Measurements from ENCODE around the gene WDR27.
"Not testable (repeated sequence)": the region's sequence is repeated elsewhere in the genome, so short reads cannot be mapped to it uniquely, and the experiment has no call there.

Gene WDR27

DNA sequence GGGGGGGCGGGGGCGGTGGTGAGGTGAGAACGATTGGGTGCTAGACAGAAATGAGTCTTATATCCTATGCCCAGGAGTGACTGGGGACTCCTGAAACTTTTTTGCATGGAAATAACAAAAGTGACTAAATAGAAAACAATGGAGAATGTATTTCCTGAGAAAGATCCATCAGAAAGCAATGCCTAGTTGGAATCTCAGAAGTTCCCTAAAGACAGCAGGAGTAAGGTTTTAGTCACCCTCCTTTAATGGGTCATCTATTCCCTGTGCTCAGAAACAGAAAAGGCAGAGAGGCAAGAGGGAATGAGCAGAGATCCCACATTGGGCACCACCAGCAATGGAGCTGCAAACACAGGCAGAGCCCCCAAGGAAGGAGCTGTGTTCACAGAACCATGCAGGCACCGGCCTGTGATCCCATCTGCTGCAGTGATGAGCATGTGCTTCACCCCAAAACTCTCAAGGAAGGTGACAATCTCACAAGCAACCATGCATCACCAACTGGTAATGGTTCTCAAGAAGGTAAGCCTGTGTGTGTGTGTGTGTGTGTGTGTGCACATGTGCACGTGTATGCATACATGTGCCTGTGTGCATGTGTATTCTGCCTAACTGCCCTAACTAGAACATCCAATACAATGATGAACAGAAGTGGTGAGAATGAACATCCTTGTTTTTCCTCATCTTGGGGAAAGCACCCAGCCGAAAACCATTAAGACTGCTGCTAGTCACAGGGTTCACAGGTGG is 168.4 kb downstream of the WDR27 start:
- no peak for DNase-seq (ENCODE audit: low spot score)
- FAIRE-seq, result no peak

DNA sequence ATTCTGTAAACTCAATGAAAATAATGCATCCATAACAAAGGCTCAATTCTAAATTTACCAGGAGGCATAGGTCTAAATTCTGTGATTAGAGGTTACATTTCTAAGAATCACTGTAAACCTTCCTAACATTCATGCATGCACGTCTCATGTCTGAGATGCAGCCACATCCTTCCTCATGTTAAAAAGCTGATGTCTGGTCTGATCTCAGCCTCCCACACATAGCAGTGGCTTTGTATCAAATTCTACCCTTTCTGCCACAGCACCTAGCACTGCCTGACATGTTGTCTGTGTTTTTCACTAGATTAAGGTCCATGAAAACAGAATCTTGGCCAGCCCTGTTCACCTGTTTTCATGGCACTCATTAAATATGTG is 171.1 kb downstream of the WDR27 start:
- no peak for FAIRE-seq
- no peak for DNase-seq (ENCODE audit: low spot score)

DNA sequence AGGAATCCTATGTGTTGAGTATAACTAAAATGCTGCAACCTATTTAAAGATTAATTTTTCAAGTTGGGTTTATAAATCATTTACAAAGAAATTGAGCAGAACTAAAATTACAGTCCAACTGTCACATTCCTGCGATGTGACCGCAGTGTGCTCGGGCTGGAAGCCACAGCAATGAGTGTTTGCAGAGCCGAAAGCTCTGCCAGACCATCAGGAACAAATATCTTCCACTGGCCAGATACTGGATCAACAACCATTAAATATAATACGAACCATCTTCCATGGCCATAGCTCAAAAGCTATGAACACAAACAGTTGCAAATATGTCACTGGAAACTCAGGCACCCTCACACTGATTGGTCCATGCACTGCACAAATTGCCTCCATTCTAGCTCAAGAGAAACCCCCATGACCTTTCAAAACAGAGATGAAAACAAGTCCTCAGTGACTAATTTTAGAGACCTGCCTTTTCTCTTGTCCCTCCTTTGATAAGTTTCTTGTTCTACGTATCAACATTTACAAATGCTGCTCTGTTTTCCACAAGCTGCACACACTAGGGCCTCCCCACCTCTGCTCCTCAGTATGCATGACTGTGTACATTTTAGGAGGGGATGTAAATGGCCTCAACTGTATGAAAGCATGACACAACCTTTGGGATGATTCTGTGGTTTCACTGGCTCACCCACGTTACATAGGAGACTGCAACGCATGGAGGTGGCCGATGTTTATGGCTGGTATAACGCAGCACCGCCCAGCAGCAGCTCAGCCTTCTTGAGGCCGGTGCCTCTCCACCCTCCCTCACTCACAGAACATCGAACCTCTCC is 171.7 kb downstream of the WDR27 start:
- FAIRE-seq (no peak), DNase-seq (ENCODE audit: low spot score) (no peak)

DNA sequence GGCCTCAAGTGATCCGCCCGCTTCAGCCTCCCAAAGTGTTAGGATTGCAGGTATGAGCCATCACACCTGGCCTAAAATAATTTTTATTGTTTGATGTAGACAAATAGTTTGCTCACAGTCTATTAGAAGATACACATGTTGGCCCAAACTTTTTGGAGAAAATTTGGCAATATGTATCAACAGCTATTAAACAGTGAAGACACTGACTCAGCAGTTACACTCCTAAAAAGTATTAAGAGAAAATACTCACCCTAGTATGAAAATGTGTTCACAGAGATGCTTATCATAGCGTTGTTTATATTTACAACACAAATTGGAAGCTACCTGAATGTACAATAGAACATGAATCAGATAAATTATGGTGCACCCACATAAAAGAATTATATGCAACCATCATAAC is 173.1 kb downstream of the WDR27 start:
- DNase-seq (ENCODE audit: low spot score) (no peak), FAIRE-seq (no peak)

DNA sequence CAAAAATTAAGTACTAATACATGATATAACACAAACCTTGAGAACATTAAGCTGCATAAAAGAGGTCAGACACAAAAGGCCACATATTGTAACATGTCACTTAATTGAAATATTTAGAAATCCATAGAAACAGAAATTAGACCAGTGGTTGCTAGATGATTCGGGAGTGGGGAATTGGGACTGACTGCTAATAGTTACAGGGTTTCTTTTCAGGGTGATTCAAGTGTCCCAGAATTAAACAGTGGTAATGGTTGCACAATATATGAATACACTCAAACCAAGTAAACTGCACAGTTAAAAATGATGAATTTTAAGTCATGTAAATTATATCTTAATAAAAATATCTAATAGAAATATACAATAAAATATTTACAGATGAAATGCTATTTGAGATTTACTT is 174.5 kb downstream of the WDR27 start:
- FAIRE-seq, result no peak
- no peak for DNase-seq (ENCODE audit: low spot score)

DNA sequence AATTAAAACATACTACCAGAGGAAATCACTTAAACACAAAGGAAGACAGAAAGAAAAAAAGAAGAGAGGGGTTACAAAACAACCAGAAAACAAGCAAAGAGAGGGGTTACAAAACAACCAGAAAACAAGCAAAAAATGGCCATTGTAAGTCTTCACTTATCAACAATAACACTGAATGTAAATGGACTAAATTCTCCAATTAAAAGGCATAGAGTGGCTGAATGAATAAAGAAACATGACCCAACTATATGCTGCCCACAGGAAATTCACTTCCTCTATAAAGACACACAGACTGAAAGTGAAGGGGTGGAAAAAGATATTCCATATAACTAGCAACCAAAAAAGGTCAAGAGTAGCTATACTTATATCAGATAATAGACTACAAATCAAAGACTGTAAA is 180.0 kb downstream of the WDR27 start:
- DNase-seq (ENCODE audit: low spot score), result no peak
- no peak for FAIRE-seq

DNA sequence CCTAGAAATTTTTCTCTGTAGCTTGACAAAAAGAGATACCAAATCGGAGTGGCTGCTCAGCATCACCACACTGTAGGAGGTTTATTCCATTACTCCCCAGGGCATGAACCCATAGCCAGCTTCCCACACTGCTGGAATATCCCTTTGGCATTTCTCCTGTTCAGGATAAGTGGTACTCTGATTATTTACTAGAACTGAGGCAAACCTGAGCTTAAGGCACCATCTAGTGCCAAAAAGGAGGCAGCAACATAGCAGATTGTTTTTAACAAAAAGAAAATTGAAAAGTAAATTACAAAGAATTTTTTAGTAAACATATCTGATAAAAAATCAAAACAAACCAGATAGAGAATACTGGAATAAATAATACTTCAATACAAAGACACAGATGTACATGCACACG is 181.7 kb downstream of the WDR27 start:
- FAIRE-seq (no peak), DNase-seq (ENCODE audit: low spot score) (no peak)

DNA sequence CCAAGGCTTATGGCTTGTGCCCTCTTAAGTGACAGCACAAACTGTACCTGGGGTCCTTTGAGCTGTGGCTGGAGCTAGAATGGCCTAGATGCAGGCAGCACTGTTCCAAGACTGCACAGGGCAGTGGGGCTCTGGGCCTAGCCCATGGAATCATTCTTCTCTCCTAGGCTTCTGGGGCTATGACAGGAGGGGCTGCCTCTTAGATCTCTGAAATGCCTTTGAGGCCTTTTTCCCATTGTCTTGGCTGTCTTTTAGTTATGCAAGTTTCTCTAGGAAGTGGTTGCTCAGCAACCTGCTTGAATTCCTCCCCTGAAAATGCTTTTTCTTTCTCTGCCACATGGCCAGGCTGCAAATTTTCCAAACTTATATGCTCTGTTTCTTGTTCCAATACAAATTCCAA is 183.4 kb downstream of the WDR27 start:
- DNase-seq (ENCODE audit: low spot score) (no peak), FAIRE-seq (no peak)

DNA sequence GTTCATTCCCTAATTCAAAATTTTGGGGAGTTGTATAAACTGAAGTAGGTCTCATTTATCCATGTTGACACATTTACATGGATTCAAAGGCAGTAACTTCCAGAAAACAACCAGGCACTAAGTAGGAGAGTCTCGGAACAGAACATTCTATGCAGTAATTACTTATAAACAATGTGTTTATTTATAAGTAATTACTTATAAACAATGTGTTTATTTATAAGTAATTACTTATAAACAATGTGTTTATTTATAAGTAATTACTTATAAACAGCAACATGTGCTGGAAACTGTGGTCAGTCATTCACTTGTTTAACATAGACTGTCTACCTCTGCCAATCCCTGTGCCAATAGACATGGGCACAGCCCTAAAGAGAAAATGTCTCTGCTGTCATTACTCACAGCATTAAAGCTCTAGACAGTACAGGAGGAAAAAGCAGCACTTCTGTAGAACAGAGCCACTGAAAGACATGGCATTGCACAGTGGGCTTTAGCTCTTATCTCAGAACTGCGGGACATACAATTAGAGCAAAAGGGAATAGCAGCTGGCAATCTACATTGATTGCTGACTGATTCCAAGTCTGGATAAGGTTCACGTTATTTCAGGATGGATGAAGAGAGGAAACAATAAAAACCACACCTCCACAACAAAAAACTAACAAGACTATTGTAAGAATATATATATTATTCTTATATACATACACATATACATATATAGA is 188.2 kb downstream of the WDR27 start:
- DNase-seq (ENCODE audit: low spot score) (no peak), FAIRE-seq (no peak)

DNA sequence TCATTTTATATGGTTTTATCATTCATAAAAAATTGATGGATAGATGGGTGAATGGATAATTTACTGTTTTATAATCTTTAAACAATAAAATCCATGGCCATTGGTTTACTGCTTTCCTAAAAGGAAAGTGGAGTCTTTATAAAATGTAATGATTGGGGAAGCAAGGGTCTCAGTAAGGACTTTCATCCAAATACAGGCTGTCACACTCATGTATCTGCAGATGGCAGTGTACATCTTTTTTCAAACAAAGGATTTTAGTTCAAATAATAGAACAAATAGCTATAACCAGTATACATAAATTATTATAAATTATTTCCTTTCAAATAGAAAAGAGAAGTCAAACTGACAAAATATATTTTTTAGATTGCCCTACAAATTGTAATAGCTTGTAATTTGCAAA is 190.0 kb downstream of the WDR27 start:
- FAIRE-seq; DNase-seq (ENCODE audit: low spot score): not testable (repeated sequence)

DNA sequence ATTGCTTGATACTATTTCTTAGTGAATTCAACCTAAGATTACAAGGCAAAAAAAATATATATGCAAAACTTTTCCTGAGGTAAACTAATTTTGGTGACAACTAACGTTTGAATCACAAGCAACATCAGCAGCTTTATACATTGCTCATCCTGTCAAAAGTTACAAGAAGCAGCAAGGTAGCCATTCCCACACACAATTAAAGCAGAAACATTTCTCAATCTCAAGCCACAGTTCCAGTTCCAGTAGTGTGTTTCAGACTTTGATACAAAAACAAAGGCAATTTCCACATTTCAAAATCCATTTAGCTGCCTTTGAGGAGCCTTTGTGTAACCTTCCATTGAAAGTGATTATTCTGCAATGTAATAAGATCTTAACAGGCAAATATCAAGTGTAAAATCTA is 191.0 kb downstream of the WDR27 start:
- no peak for DNase-seq (ENCODE audit: low spot score)
- no peak for FAIRE-seq

DNA sequence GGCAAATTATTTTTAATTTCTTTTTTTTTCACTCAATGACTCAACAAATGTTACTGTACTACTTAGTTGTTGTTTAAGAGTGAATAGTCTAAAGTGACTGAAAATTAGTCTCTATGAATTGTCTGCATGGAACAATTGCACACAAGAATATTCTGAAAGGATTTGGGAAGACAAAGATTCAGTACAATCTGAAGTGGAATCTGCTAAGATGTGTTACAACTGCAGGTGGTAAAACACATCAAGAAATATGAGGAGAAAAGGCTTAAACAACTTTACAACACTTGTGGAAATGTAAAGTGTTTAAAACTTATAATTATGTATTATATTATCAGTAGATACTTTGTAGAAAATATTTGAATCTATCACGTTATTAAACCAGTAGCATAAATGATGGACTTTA is 193.4 kb downstream of the WDR27 start:
- no peak for FAIRE-seq
- no peak for DNase-seq (ENCODE audit: low spot score)

DNA sequence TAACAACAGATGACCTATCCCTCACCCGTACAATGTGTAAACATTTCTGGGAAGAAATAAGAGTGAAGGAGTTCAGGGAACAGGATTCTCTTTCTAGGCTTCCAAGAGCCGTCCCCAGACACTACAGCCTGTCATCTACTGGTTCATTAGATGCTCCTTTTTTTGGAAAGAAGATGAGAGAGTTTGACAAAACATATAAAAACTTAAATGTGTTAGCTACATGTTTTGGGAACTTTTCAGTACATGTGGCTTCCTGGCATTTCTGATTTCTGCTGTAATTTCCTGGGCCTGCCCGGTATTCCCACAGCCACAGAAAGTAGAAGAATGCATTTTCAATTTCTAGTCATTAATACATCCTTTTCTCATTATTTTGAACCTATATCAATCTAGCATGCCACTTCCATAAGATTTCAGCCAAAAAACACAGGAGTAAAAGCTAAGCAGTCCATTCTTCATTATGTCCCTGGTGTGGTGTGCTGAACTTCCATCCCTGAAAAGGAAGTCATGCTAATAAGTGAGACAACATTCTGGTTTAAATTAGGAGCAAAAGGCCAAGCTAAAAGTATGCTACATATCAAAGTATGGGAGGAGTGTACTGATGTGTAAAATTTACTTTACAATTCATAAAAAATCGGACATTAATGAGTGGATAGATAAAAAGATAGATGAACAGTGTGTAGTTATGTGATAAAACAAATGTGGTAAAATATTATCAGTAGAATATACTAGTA is 198.2 kb downstream of the WDR27 start:
- no peak for DNase-seq (ENCODE audit: low spot score)
- no peak for FAIRE-seq

DNA sequence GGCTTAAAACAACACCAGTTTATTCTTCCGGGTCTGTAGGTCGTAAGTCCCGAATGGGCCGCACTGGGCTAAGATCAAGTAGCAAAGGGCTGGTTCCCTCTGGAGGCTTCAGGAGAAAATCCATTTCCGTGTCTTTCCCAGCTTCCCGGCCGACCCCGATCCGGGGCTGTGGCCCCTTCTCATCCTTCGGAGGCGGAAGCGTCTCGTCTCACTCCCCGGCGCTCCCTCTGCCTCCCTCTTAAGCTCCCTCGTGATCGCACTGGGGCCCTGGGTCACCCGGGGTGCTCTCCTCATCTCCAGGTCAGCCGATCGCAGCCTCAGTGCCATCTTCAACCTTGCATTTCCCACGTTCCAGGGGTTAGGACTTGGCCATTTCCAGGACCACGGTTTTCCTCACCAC is 199.4 kb downstream of the WDR27 start:
- DNase-seq (ENCODE audit: low spot score) (no peak), FAIRE-seq (no peak)

DNA sequence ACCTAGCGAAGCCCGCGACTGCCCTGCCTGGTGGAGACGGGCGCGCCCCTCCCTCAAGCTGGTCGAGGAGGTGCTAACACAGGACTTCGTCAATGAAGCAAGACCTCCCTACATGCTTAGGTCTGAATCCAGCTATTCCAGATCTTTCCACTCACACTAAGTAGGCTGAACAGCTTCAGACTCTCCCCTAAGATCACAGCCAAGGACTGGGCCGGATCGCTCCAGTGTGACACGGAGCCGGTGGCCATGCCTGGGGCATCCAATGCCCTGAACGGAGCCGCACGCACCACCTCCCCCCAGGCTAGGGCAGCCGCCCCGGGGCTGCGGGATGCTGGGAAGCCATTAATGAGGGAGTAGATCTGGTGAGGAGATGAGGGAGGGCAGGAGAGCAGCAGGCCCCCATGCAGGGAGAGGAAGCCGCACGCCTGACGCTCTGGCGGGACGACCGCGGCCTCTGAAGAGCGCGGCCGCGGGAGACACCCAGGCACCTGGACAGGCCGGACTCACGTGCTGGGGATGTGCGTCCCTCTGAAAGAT is 200.0 kb downstream of the WDR27 start:
- FAIRE-seq (no peak), DNase-seq (ENCODE audit: low spot score) (no peak)

DNA sequence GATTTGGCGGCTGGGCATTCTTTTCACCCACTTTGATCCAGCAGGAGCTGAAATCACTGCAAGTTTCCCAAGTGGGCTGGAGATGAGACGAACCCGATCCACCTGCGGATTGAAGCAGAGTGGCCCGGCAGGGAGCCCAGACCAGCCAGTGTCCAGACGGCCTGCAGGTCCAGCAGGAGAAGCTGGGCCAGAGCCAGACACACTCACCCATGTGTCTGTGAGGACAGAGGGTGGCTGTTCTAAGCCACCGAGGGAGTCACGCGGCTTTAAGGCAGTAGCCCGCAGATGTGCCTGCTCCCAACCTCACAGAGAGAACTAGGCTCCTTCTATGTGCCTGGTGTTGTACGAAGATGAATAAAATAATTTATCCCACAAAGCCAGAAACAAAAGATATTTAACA is 200.7 kb downstream of the WDR27 start:
- no peak for FAIRE-seq
- no peak for DNase-seq (ENCODE audit: low spot score)

DNA sequence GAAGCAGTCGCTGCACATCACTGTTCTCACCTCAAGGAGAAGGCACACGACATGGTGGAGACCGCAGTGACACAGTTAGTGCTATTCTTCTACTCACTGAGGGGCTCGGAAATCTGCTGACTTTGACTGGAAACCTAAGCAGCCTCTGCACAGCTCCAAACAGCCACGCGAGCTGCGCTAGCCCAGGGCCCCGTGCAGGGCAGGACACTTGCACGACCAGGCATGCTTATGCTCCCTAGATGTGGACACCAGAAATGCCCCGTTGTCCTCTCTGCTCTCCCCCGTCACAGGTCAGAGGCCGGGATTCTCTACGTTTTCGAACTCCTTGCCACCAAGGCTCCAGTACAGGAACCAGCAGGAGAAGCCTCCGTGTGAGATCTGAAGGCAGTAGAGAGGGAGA is 201.1 kb downstream of the WDR27 start:
- DNase-seq (ENCODE audit: low spot score) (no peak), FAIRE-seq (no peak)

DNA sequence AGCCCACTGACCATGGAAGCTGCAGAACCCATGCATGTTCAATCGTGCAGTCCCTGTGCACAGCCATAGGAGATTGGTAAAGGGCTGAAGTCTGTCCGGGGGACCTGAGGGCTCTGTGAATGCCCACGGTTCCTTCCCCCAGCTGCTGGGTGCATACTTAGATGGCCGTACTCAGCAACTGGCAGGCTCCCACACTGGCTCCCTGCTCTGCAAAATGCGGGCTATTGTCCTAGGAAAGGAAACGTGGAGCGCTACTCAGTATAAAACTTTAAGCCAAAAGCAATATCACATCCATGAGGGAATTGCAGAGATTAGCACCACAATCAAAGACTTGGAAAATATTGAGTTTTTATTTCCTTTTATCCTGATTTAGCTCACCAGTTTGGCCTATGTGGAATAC is 202.0 kb downstream of the WDR27 start:
- FAIRE-seq, result no peak
- no peak for DNase-seq (ENCODE audit: low spot score)

DNA sequence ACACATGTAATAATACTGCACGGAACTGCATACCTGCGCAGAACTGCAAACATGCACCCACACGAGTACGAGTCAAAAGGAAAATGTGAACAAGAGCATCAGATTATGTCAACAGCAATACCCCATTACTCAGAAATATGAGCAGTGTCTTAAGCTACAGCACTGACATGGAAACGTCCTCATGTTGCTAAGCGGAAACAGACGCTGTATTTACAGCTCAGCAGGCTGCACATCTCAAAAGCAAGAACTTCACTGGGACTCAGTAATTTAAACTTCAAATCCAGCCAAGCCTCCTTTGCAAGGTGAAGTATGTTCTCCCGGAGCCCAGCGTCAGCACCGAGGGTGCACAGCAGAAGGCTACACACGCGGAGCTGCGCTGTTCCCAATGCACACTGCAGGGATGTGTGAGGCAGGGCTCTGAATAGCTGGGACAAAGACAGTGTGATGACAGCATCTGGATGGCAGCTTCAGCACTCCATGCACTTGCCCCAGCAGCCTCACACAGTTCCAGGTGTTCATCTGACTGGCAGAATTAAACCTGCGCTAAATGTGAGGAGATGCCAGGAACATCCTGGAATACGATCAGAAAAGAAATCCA is 202.8 kb downstream of the WDR27 start:
- no peak for FAIRE-seq
- DNase-seq (ENCODE audit: low spot score), result no peak

DNA sequence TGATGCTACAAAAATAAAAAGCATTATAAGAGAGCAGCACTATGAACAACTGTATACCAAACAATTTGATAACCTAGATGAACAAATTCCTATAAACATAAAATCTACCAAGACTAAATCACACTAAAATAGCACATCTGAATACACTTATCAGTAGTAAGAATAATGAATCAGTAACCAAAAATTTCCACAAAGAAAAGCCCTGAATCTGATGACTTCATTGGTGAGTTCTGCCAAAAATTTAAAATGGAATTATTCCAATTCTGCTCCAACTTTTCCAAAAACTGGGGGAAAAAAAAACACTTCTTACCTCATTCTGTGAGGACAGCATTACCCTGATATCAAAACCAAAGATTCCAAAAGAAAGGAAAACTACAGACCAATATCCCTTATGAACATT is 206.2 kb downstream of the WDR27 start:
- DNase-seq (ENCODE audit: low spot score), result no peak
- no peak for FAIRE-seq

DNA sequence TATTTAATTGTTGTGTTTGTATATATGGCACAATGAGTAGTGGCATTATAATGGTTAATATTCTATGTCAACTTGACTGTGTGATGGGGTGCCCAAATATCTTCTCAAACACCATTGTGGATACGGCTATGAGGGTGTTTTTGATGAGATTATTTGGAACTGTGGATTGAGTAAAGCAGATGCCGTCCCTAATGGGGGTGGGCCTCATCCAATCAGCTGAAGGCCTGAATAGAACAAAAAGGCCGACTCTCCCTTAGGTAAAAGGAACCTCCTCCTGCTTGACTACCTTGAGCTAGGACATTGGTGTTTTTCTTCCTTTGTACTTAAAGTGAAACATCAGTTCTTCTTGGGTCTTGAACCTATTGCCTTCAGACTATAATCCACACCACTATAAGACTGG is 207.8 kb downstream of the WDR27 start:
- no peak for FAIRE-seq
- no peak for DNase-seq (ENCODE audit: low spot score)
